ENCODE measurements around the gene FAM120B. TPM values are rescaled to one million over a fixed set of nuclear protein-coding genes. Genes with fewer than 3 reads are reported as not detected.

FAM120B gene
- total RNA-seq, 1 experiment from 2014 or later, result 16.7 TPM

DNA sequence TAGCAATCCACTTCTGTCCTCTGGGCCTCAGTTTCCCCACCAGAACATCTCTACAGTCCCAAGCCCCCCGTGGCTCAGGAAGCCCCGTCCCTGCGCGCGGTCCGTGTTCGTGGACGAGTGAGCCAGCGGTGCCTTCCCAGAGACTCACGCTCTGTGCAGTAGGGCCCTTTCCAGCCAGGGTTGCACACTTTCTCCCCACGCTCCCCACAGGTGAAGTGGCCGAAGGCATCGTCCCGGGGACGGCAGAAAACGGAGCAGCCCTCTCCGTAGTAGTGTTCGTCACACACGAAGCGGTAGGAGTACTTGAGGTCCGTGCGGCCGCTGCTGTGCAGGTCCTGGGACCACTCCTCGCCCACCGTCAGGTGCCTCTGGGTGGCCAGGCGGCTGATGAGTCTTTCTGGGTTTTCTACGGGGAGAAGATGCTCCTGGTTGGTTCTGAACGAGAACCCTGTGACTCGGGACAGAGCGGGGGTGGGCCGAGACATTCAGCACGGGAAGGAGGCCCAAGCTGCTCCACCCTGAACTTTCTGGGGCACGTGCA lies 18.4 kb upstream of the FAM120B start:
- Histone ChIP-seq H2BK5ac (ENCODE audit: insufficient read length, low read length) (no peak overlapping the region), H2BK15ac (ENCODE audit: low read depth, low read length) (no peak overlapping the region), H3K18ac (ENCODE audit: insufficient read length, low read depth, low read length) (no peak overlapping the region), H3K23me2 (ENCODE audit: insufficient read length, low read depth, low read length, poor library complexity, severe bottlenecking) (peaks cover 20% of the 10 kb centered on the region), H3K56ac (ENCODE audit: insufficient read length, low read depth, low read length) (no peak overlapping the region), H3K9me3 (ENCODE audit: control insufficient read depth, low read depth, low read length) (no peaks in the 10 kb centered on the region), H4K8ac (replicated peaks; ENCODE audit: insufficient read length, low read depth, low read length) (no peak overlapping the region), H4K5ac (ENCODE audit: insufficient read length, low read depth, low read length) (no peak overlapping the region), H4K20me1 (ENCODE audit: control insufficient read depth, insufficient read depth, insufficient read length) (no peaks in the 10 kb centered on the region), H3K27me3 (ENCODE audit: insufficient read depth, low read length) (peaks cover 45% of the 10 kb centered on the region), H3K79me1 (ENCODE audit: insufficient read depth, low read depth, low read length, poor library complexity, severe bottlenecking) (no peaks in the 10 kb centered on the region), H3K9ac (ENCODE audit: extremely low read depth, insufficient read length, low read length) (no peak overlapping the region), H2AK5ac (ENCODE audit: insufficient read length, low read length) (no peak overlapping the region), H4K91ac (ENCODE audit: insufficient read length, low read depth, low read length) (no peak overlapping the region), H3K4me2 (ENCODE audit: insufficient read depth, insufficient read length, low read length) (peak overlapping the region; percentile 66), H3K79me2 (ENCODE audit: insufficient read depth, low read length) (no peaks in the 10 kb centered on the region), H2BK20ac (ENCODE audit: low read depth, low read length, poor library complexity, severe bottlenecking) (no peak overlapping the region), H2BK12ac (ENCODE audit: insufficient read length, low read depth, low read length) (no peak overlapping the region), H2BK120ac (ENCODE audit: low read depth, low read length, poor library complexity, severe bottlenecking) (no peak overlapping the region), H3K4ac (ENCODE audit: low read depth, low read length) (no peak overlapping the region), H3K27ac (ENCODE audit: insufficient read length, low read depth, low read length) (no peak overlapping the region), H3K4me1 (ENCODE audit: insufficient read depth, low read length) (no peaks in the 10 kb centered on the region; the same call in 1 of the 2 replicates), H3K23ac (ENCODE audit: insufficient read length, low read depth, low read length) (no peak overlapping the region), H3K14ac (ENCODE audit: insufficient read depth, low read length) (no peak overlapping the region), H3T11ph (ENCODE audit: low read length) (no peak overlapping the region), H2AFZ (ENCODE audit: low read length) (no peak overlapping the region)
- Mint-ChIP-seq H3K4me1 (peaks cover 35 to 48% of the 10 kb centered on the region in 2 experiments), H3K27ac (no peak overlapping the region), H3K27me3 (ENCODE audit: low read depth) (peaks cover 83% of the 10 kb centered on the region), H3K9me3 (peaks cover 0 to 8% of the 10 kb centered on the region in 2 experiments; a peak in 3 of 5 replicates), H3K4me3 (peak overlapping the region; percentile 57 to 86), H3K36me3 (ENCODE audit: insufficient read depth in 1 of 3, low read depth in 3 of 3) (peaks cover 9 to 30% (median 25%) of the 10 kb centered on the region in 3 experiments)
- DNase-seq, result no peak
- TF ChIP-seq CTCF (conservative IDR thresholded peaks at IDR 0.05), result no peak
- WGBS (ENCODE audit: extremely low coverage, insufficient read length, low lambda C conversion rate), result no CpG with 5 or more reads among the region's 33 CpGs

All from H9 (cell line).